Measurements from ENCODE around the gene EIPR1. TPM values are rescaled to one million over a fixed set of nuclear protein-coding genes. Genes with fewer than 3 reads are reported as not detected.

Gene EIPR1
- total RNA-seq, 4 donors from 2014 or later, result 24.9 to 46.2 (median 36.3) TPM

DNA sequence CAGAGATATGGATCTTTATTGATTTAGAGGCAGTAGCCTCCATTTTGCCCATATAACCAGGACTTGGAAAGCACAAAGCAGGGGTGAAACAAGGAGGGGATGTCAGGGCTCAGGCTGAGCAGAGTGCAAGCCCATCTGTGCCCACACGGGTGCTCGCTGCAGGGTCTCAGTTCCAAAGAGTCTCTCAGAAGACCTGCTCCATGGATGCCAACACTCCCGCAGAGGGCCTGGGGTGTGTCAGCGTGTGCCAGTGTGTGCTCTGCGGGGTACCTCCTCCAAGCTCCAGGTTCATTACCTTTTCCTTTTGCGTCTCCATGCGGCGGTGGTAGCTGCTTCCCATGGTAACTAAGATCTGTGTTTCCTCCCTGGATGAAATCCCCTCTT lies 107.5 kb downstream of the EIPR1 start:
- no peak overlapping the region for H3K27ac ChIP-seq
- WGBS, 2 donors, result 99 to 100% methylated on average over 5 to 8 of the region's 8 CpGs
- no peak for TF ChIP-seq POLR2A (IDR thresholded peaks at IDR 0.05)

DNA sequence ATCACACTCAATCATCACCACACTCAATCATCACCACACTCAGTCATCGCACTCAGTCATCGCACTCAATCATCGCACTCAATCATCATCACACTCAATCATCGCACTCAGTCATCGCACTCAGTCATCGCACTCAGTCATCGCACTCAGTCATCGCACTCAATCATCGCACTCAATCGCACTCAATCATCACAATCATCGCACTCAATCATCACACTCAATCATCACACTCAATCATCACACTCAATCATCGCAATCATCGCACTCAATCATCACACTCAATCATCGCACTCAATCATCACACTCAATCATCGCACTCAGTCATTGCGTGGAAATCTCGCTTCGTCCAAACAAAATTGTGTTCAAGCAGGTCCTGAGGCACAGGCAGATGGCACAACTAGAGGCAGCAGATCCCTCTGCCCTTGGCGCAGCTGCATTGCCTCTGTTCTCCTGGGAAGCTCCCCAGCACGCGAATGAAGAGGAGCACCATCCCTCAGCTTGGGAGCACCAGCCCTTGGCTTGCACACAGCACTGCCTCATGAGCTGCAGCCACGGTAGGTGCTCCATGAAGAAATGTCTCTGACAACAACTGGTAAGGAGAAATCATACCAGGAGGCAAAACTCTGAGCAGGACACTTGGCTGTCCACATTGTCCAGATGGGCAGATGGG lies 108.1 kb downstream of the EIPR1 start:
- Histone ChIP-seq H3K4me3 (no peak overlapping the region), H3K9me3 (peaks cover 0 to 13% (median 3%) of the 10 kb centered on the region in 4 donors), H3K4me1 (no peaks in the 10 kb centered on the region), H3K36me3 (peaks cover 0 to 14% (median 0%) of the 10 kb centered on the region in 3 donors), H3K27me3 (no peaks in the 10 kb centered on the region), H3K27ac (no peak overlapping the region)
- DNase-seq (ENCODE audit: low spot score in 2 of 2), result no peak
- 77 to 81% methylated on average over 22 of the region's 22 CpGs for WGBS, 2 donors
- no peak for TF ChIP-seq EP300 (IDR thresholded peaks at IDR 0.05)
- TF ChIP-seq POLR2A (IDR thresholded peaks at IDR 0.05), result no peak

More for the DNA sequence above, 107.5 kb downstream of the EIPR1 start:
- Histone ChIP-seq H3K4me1 (no peaks in the 10 kb centered on the region), H3K36me3 (peaks cover 0 to 14% (median 0%) of the 10 kb centered on the region in 3 donors), H3K9me3 (peaks cover 0 to 17% (median 3%) of the 10 kb centered on the region in 4 donors), H3K4me3 (no peak overlapping the region), H3K27me3 (no peaks in the 10 kb centered on the region)
- DNase-seq (ENCODE audit: low spot score in 2 of 2), result no peak

DNA sequence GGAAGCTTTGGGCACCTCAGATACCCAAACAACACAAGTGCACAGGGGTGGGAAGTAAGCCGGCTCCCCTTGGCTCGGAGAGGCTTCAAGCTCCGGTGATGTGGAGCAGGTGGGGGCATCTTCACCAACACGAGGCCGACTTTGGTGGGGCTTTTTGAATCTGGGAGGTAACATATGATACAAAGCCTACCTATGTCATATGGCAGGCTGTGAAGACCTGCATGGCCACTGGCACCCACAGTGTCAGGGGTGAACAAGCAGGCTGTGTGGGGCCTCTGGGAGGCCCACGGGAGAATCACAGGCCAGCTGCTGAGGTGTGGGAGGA lies 109.0 kb downstream of the EIPR1 start:
- peaks cover 0 to 5% (median 2%) of the 10 kb centered on the region in 4 donors for H3K9me3 ChIP-seq
- H3K36me3 ChIP-seq, result peaks cover 0 to 11% (median 0%) of the 10 kb centered on the region in 3 donors
- no peaks in the 10 kb centered on the region for H3K27me3 ChIP-seq
- WGBS, 2 donors, result 94 to 98% methylated on average over 6 of the region's 6 CpGs
- no peak overlapping the region for H3K4me3 ChIP-seq
- no peaks in the 10 kb centered on the region for H3K4me1 ChIP-seq
- DNase-seq (ENCODE audit: low spot score in 2 of 2), result no peak
- no peak for TF ChIP-seq POLR2A (IDR thresholded peaks at IDR 0.05)
- no peak for TF ChIP-seq EP300 (IDR thresholded peaks at IDR 0.05)
- TF ChIP-seq, protein P1, sequence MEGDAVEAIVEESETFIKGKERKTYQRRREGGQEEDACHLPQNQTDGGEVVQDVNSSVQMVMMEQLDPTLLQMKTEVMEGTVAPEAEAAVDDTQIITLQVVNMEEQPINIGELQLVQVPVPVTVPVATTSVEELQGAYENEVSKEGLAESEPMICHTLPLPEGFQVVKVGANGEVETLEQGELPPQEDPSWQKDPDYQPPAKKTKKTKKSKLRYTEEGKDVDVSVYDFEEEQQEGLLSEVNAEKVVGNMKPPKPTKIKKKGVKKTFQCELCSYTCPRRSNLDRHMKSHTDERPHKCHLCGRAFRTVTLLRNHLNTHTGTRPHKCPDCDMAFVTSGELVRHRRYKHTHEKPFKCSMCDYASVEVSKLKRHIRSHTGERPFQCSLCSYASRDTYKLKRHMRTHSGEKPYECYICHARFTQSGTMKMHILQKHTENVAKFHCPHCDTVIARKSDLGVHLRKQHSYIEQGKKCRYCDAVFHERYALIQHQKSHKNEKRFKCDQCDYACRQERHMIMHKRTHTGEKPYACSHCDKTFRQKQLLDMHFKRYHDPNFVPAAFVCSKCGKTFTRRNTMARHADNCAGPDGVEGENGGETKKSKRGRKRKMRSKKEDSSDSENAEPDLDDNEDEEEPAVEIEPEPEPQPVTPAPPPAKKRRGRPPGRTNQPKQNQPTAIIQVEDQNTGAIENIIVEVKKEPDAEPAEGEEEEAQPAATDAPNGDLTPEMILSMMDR (IDR thresholded peaks at IDR 0.05), result no peak
- H3K27ac ChIP-seq, result no peak overlapping the region

DNA sequence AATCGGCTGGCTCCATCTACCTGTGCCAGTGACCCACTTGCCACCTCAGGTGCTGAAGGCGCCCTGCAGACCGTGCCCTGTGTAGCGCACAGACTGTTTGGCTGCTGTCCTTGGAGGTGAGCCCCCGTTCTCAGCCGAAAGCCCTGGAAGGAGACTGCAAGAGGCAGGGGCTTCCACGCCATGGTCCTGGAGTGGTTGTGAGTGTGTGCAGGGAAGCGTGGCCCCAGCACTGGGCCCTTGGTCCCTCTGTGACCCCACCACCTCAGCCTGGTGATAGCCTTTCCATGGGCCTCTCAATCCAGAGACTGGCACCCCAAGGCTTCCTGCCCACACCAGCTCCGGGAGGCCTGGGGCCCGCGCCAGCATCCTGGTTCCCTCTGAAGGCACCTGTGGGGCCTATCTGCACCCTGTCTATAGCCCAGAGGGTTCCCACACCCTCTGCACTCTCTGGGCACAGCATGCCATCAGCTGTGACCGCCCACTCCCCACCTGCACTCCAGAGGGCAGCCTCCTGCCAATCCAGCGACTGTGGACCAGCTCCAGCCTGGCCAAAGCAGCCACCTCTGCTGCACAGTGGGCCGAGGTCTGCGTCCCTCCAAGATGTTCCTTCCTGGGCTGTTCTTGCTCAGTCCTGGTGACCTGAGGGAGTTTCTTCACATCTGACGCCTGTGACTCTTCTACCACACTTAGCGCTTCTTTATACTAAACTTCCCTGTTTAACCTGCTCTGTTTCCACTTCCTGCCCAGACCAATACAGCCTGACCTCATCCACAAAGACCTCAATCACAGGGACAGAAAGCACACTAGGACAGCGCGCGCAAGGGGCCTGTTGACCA lies 109.5 kb downstream of the EIPR1 start:
- no peak overlapping the region for H3K27ac ChIP-seq
- peaks cover 0 to 3% (median 1%) of the 10 kb centered on the region in 4 donors for H3K9me3 ChIP-seq
- peaks cover 0 to 12% (median 0%) of the 10 kb centered on the region in 3 donors for H3K36me3 ChIP-seq
- no peaks in the 10 kb centered on the region for H3K4me1 ChIP-seq
- WGBS, 2 donors, result 91 to 97% methylated on average over 17 to 20 of the region's 20 CpGs
- no peak for DNase-seq (ENCODE audit: low spot score in 2 of 2)
- no peaks in the 10 kb centered on the region for H3K27me3 ChIP-seq
- no peak overlapping the region for H3K4me3 ChIP-seq
- no peak for TF ChIP-seq POLR2A (IDR thresholded peaks at IDR 0.05)
- TF ChIP-seq EP300 (IDR thresholded peaks at IDR 0.05), result no peak
- TF ChIP-seq, protein P1 (IDR thresholded peaks at IDR 0.05), result no peak

DNA sequence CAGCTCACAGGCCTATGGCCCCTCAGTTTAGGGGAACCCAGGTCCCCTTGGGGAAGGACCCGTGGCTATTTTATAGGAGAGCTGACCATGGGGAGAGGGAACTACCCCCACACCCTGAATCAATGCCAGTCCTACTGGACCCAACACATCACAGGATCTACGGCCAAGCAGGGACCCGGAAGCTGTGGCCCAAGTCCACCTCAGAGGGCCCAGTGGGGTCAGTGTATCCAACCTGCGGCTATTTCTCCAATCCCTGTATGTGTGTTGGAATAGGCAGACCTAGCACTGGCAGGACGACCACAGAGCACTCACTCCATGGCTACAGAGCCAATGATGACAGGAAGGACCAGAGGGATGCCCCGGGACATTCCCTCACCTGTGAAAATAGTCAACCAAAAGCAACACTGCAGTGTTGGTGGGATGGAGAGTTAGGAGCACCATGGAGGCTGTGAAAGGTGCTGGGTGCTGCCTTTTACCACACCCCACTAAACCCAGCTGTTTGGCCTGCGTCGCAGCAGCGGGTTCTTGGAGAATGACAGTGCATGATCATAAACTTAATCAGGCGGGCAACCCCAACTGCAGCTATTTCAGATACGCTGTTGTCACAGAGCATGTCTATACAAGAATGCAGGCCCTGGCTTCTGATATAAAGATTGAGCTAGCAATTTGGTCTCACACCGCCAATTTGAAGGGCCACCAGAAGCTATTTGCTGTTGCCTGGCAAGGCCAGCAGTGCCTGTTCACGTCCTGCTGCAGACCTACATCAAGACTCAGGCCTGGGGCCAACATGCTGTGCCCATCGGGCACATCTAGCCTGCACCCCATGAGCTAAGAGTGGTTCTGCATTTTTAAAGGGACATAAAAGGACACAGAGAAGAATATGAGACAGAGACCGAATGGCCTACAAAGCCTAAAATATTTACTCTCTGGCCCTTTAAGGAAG lies 110.4 kb downstream of the EIPR1 start:
- TF ChIP-seq EP300 (IDR thresholded peaks at IDR 0.05) (no peak), POLR2A (IDR thresholded peaks at IDR 0.05) (no peak)
- TF ChIP-seq, protein P1 (IDR thresholded peaks at IDR 0.05), result no peak
- no peak overlapping the region for H3K27ac ChIP-seq
- DNase-seq (ENCODE audit: low spot score in 2 of 2), result no peak
- no peaks in the 10 kb centered on the region for H3K4me1 ChIP-seq
- no peaks in the 10 kb centered on the region for H3K27me3 ChIP-seq
- peaks cover 0 to 21% (median 0%) of the 10 kb centered on the region in 3 donors for H3K36me3 ChIP-seq
- 85% methylated on average over 11 to 15 of the region's 15 CpGs for WGBS, 2 donors
- H3K4me3 ChIP-seq, result no peak overlapping the region
- H3K9me3 ChIP-seq, result peaks cover 0 to 3% (median 1%) of the 10 kb centered on the region in 4 donors
